Measurements from ENCODE around the gene RASEF.
"Not testable (repeated sequence)": the region's sequence is repeated elsewhere in the genome, so short reads cannot be mapped to it uniquely, and the experiment has no call there.

Gene RASEF

GRCh38 chr9:82939451-82939850 lies 123.5 kb downstream of the RASEF start:
- Histone ChIP-seq H3K4me1 (no peaks in the 10 kb centered on the region), H3K9me3 (no peaks in the 10 kb centered on the region), H3K27me3 (no peaks in the 10 kb centered on the region), H3K4me3 (ENCODE audit: low read depth, low read length) (no peak overlapping the region), H3K36me3 (no peaks in the 10 kb centered on the region)
- DNase-seq, result no peak
- TF ChIP-seq CTCF (IDR thresholded peaks at IDR 0.05; ENCODE audit: low read depth, low read length), result no peak

GRCh38 chr9:82938426-82939218 lies 124.3 kb downstream of the RASEF start:
- Histone ChIP-seq H3K4me1 (no peaks in the 10 kb centered on the region), H3K4me3 (ENCODE audit: low read depth, low read length) (no peak overlapping the region), H3K36me3 (no peaks in the 10 kb centered on the region), H3K9me3 (no peaks in the 10 kb centered on the region), H3K27me3 (no peaks in the 10 kb centered on the region)
- no peak for DNase-seq
- no peak for TF ChIP-seq CTCF (IDR thresholded peaks at IDR 0.05; ENCODE audit: low read depth, low read length)

- H3K27me3 ChIP-seq; H3K4me1 ChIP-seq; H3K9me3 ChIP-seq; H3K4me3 ChIP-seq (ENCODE audit: low read depth, low read length); H3K36me3 ChIP-seq; DNase-seq: not testable (repeated sequence)
Measured at GRCh38 chr9:82936561-82936960, 126.4 kb downstream of the RASEF start.

- Histone ChIP-seq H3K27me3 (no peaks in the 10 kb centered on the region), H3K4me1 (no peaks in the 10 kb centered on the region), H3K36me3 (no peaks in the 10 kb centered on the region), H3K9me3 (no peaks in the 10 kb centered on the region), H3K4me3 (ENCODE audit: low read depth, low read length) (no peak overlapping the region)
- no peak for TF ChIP-seq CTCF (IDR thresholded peaks at IDR 0.05; ENCODE audit: low read depth, low read length)
- peak; percentile 28 for DNase-seq
Measured at GRCh38 chr9:82934949-82935348, 128.0 kb downstream of the RASEF start.

GRCh38 chr9:82934025-82934424 lies 128.9 kb downstream of the RASEF start:
- H3K4me1 ChIP-seq; H3K4me3 ChIP-seq (ENCODE audit: low read depth, low read length); DNase-seq; H3K36me3 ChIP-seq; H3K9me3 ChIP-seq; H3K27me3 ChIP-seq: not testable (repeated sequence)

- H3K27me3 ChIP-seq, result no peaks in the 10 kb centered on the region
- no peaks in the 10 kb centered on the region for H3K9me3 ChIP-seq
- H3K4me1 ChIP-seq, result no peaks in the 10 kb centered on the region
- H3K4me3 ChIP-seq (ENCODE audit: low read depth, low read length), result no peak overlapping the region
- DNase-seq, result no peak
- no peaks in the 10 kb centered on the region for H3K36me3 ChIP-seq
- no peak for TF ChIP-seq CTCF (IDR thresholded peaks at IDR 0.05; ENCODE audit: low read depth, low read length)
Measured at GRCh38 chr9:82930116-82930515, 132.8 kb downstream of the RASEF start.
